ENCODE results near the gene NRAP.

NRAP gene

GRCh38 chr10:113547426-113547825, 116.4 kb downstream of the NRAP start:
- TF ChIP-seq USF1 (IDR thresholded peaks at IDR 0.05), result no peak
- TF ChIP-seq FOXM1 (IDR thresholded peaks at IDR 0.05; ENCODE audit: borderline replicate concordance, low read depth), result no peak
- TF ChIP-seq RAD21 (IDR thresholded peaks at IDR 0.05; ENCODE audit: low read depth), result no peak
- no peak for TF ChIP-seq ZBTB7A (IDR thresholded peaks at IDR 0.05; ENCODE audit: low read depth)
- no peak for TF ChIP-seq CEBPB (IDR thresholded peaks at IDR 0.05)
- no peak for TF ChIP-seq TAF1 (IDR thresholded peaks at IDR 0.05; ENCODE audit: low read depth)
- no peak for TF ChIP-seq MAX (IDR thresholded peaks at IDR 0.05)
- no peak for TF ChIP-seq EGR1 (IDR thresholded peaks at IDR 0.05)
- no peak for TF ChIP-seq CREB1 (IDR thresholded peaks at IDR 0.05; ENCODE audit: low read depth)
- no peak for TF ChIP-seq REST (IDR thresholded peaks at IDR 0.05; ENCODE audit: low read depth)
- TF ChIP-seq TCF12 (IDR thresholded peaks at IDR 0.05; ENCODE audit: low read depth), result no peak
- TF ChIP-seq EP300 (IDR thresholded peaks at IDR 0.05; ENCODE audit: borderline replicate concordance), result no peak
- no peak for TF ChIP-seq TEAD4 (IDR thresholded peaks at IDR 0.05)
- TF ChIP-seq NFIC (IDR thresholded peaks at IDR 0.05), result no peak
- no peak for TF ChIP-seq YY1 (IDR thresholded peaks at IDR 0.05; ENCODE audit: low read depth)

- TF ChIP-seq YY1 (IDR thresholded peaks at IDR 0.05; ENCODE audit: low read depth), result no peak
- no peak for TF ChIP-seq CREB1 (IDR thresholded peaks at IDR 0.05; ENCODE audit: low read depth)
- TF ChIP-seq TCF12 (IDR thresholded peaks at IDR 0.05; ENCODE audit: low read depth), result no peak
- no peak for TF ChIP-seq USF1 (IDR thresholded peaks at IDR 0.05)
- TF ChIP-seq RAD21 (IDR thresholded peaks at IDR 0.05; ENCODE audit: low read depth), result no peak
- TF ChIP-seq ZBTB7A (IDR thresholded peaks at IDR 0.05; ENCODE audit: low read depth), result no peak
- TF ChIP-seq CEBPB (IDR thresholded peaks at IDR 0.05), result no peak
- no peak for TF ChIP-seq EGR1 (IDR thresholded peaks at IDR 0.05)
- no peak for TF ChIP-seq MAX (IDR thresholded peaks at IDR 0.05)
- no peak for TF ChIP-seq NFIC (IDR thresholded peaks at IDR 0.05)
- TF ChIP-seq EP300 (IDR thresholded peaks at IDR 0.05; ENCODE audit: borderline replicate concordance), result no peak
- no peak for TF ChIP-seq TEAD4 (IDR thresholded peaks at IDR 0.05)
- TF ChIP-seq TAF1 (IDR thresholded peaks at IDR 0.05; ENCODE audit: low read depth), result no peak
- TF ChIP-seq FOXM1 (IDR thresholded peaks at IDR 0.05; ENCODE audit: borderline replicate concordance, low read depth), result no peak
- no peak for TF ChIP-seq REST (IDR thresholded peaks at IDR 0.05; ENCODE audit: low read depth)
Observed at GRCh38 chr10:113544392-113544791, 119.4 kb downstream of the NRAP start.

- TF ChIP-seq FOXM1 (IDR thresholded peaks at IDR 0.05; ENCODE audit: borderline replicate concordance, low read depth) (no peak), CREB1 (IDR thresholded peaks at IDR 0.05; ENCODE audit: low read depth) (no peak), TEAD4 (IDR thresholded peaks at IDR 0.05) (no peak), MAX (IDR thresholded peaks at IDR 0.05) (no peak), EGR1 (IDR thresholded peaks at IDR 0.05) (no peak)
Observed at GRCh38 chr10:113543107-113543955, 120.5 kb downstream of the NRAP start.

GRCh38 chr10:113541549-113541927, 122.3 kb downstream of the NRAP start:
- TF ChIP-seq TCF12 (IDR thresholded peaks at IDR 0.05; ENCODE audit: low read depth), result no peak
- no peak for TF ChIP-seq RAD21 (IDR thresholded peaks at IDR 0.05; ENCODE audit: low read depth)
- no peak for TF ChIP-seq MAX (IDR thresholded peaks at IDR 0.05)
- no peak for TF ChIP-seq CEBPB (IDR thresholded peaks at IDR 0.05)
- TF ChIP-seq NFIC (IDR thresholded peaks at IDR 0.05), result no peak
- TF ChIP-seq YY1 (IDR thresholded peaks at IDR 0.05; ENCODE audit: low read depth), result no peak
- TF ChIP-seq TAF1 (IDR thresholded peaks at IDR 0.05; ENCODE audit: low read depth), result no peak
- TF ChIP-seq USF1 (IDR thresholded peaks at IDR 0.05), result no peak
- TF ChIP-seq EGR1 (IDR thresholded peaks at IDR 0.05), result no peak
- no peak for TF ChIP-seq ZBTB7A (IDR thresholded peaks at IDR 0.05; ENCODE audit: low read depth)
- no peak for TF ChIP-seq REST (IDR thresholded peaks at IDR 0.05; ENCODE audit: low read depth)
- TF ChIP-seq CREB1 (IDR thresholded peaks at IDR 0.05; ENCODE audit: low read depth), result no peak
- no peak for TF ChIP-seq TEAD4 (IDR thresholded peaks at IDR 0.05)
- no peak for TF ChIP-seq EP300 (IDR thresholded peaks at IDR 0.05; ENCODE audit: borderline replicate concordance)
- TF ChIP-seq FOXM1 (IDR thresholded peaks at IDR 0.05; ENCODE audit: borderline replicate concordance, low read depth), result no peak

Data from Ishikawa (cell line).